HUES6 (cell line): ENCODE data around the gene LHX3.

Experiments used
- H3K27ac ChIP-seq: 2 replicates; pipeline ENCODE4 v1.7.0; 2013; ENCODE audit warnings: low read depth, mild to moderate bottlenecking, low read length, inconsistent platforms
- H3K27me3 ChIP-seq: 2 replicates; pipeline ENCODE4 v1.6.1; 2013; ENCODE audit warnings: low read length; ENCODE audit not compliant: control insufficient read depth, insufficient read depth
- H3K36me3 ChIP-seq: 2 replicates; pipeline ENCODE4 v1.6.1; 2013; ENCODE audit warnings: low read length; ENCODE audit not compliant: control insufficient read depth, insufficient read depth
- H3K4me1 ChIP-seq: 2 replicates; pipeline ENCODE4 v1.6.1; 2013; ENCODE audit warnings: low read length; ENCODE audit not compliant: control insufficient read depth, insufficient read depth
- H3K4me3 ChIP-seq: 2 replicates; pipeline ENCODE4 v1.5.1; 2013; ENCODE audit warnings: low read depth, low read length
- H3K9ac ChIP-seq: one replicate; pipeline ENCODE4 v1.6.1; 2013; ENCODE audit warnings: mild to moderate bottlenecking, low read length
- H3K9me3 ChIP-seq: 2 replicates; pipeline ENCODE4 v1.6.1; 2013; ENCODE audit warnings: low read depth, low read length; ENCODE audit not compliant: control insufficient read depth, insufficient read depth

The LHX3 gene

DNA sequence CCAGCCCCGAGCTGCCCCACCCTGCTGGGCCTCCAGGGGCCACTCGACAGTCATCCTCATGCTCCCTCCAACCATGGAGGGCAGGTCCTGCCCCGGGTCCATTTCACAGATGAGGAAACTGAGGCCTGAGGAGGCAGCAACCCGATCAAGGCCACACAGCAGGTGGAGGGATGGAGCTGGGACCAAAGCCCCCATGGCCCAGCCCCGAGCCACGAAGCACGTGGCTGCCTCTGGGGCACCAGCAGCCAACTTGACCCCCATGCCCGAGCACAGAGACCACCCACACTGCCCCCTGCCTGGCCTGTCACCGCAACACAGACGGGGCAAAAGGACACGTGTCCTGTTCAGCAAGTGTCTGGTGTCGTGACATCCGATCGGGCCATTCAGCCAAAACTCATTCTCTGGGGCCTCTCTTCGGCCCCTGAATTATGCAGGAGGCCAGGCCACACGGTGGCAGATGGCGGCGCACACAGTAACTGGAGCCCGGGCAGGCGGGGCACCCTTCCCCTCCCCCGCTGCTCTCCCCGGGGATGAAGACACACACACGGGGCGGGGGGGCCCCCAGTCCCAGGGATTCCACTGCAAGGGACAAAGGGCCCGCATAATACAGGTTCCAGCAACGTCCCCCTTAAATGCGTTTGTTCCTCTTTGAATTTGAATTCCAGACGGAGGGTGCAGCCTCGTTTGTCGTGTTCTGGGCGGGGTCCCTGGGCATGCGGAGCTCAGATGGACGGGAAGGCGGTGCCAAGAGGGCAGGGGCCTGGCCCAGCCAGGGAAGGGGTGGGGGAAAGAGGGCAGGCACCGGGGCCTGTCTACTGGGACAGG lies 56.8 kb downstream of the LHX3 start:
- no peak overlapping the region for H3K27ac ChIP-seq
- no peak overlapping the region for H3K9ac ChIP-seq
- H3K4me3 ChIP-seq, result no peak overlapping the region
- peaks cover 37% of the 10 kb centered on the region for H3K4me1 ChIP-seq
- peaks cover 20% of the 10 kb centered on the region; the same call in 1 of the 2 replicates for H3K27me3 ChIP-seq
- no peaks in the 10 kb centered on the region for H3K36me3 ChIP-seq
- H3K9me3 ChIP-seq, result no peaks in the 10 kb centered on the region

DNA sequence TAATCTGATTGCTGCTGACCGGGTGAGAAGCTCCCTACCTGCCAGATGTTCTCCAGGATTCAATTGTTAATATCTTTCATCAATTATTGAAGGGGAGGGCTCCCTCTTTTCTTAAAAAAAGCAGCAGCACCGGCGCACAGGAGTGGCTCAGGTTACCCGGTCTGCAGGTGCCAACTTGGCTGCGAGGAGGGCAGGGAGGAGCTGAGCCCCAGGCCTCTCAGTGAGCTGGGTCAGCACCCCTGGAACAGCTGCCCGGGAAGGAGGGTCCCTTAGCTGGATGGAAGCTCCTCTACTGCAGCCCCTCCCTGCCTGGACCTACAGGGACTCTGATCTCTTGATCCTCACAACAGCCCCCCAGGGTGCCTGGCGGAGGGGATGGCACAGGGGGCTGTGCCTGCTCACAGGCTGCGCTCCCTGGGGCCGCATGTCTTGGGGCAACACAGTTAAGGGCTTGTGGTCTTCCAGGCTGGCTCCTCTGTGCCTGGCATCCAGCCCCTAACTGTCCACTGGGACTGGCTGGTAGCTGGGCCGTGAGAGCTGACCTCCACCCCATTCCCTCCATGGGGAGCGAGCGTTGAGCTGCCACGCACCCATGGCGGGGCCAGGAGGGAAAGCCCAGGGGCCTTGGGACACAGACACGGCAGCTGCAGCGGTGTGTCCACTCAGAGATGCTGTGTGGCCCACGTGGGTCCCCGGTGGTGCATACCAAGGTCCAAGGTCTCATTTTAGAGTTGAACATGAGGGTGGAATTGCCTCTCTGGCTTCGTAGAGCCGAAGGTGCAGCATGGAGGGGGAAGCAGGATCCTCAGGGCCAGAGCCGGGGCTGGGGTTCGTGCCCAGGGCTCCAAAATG lies 57.7 kb downstream of the LHX3 start:
- Histone ChIP-seq H3K27ac (no peak overlapping the region), H3K4me3 (no peak overlapping the region), H3K9me3 (no peaks in the 10 kb centered on the region), H3K4me1 (peaks cover 46% of the 10 kb centered on the region), H3K36me3 (no peaks in the 10 kb centered on the region), H3K9ac (no peak overlapping the region), H3K27me3 (peaks cover 16% of the 10 kb centered on the region; the same call in 1 of the 2 replicates)
